ENCODE measurements around the gene TRPC4.

DNA sequence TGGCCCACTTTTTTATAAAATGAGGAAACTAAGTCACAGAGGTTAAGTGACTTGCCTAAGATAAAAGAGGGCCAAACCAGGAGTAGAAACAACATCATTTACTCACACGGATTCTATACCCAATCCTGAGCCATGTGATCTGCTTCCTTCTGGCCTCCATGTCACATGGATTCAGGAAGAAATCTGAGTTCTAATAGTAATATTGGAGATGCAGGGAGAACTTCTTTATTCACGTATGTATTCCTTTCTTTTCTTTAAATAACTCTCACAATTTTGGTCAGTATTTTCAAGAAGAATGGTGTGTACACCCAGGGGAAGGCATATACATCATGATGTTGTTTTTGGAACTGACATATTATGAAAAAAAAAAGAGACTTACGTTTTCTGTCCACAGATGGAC is 272.8 kb downstream of the TRPC4 start:
- TF ChIP-seq EZH2 (IDR thresholded peaks at IDR 0.05; ENCODE audit: low read length, missing control alignments) (no peak), CTCF (conservative IDR thresholded peaks at IDR 0.05 in 1 of 2, IDR thresholded peaks at IDR 0.05 in 1 of 2; ENCODE audit: low read depth in 1 of 2, low read length in 2 of 2) (no peak)

All from fibroblast of lung (primary cell).